ENCODE results near the gene PRKCA.

The PRKCA gene

DNA sequence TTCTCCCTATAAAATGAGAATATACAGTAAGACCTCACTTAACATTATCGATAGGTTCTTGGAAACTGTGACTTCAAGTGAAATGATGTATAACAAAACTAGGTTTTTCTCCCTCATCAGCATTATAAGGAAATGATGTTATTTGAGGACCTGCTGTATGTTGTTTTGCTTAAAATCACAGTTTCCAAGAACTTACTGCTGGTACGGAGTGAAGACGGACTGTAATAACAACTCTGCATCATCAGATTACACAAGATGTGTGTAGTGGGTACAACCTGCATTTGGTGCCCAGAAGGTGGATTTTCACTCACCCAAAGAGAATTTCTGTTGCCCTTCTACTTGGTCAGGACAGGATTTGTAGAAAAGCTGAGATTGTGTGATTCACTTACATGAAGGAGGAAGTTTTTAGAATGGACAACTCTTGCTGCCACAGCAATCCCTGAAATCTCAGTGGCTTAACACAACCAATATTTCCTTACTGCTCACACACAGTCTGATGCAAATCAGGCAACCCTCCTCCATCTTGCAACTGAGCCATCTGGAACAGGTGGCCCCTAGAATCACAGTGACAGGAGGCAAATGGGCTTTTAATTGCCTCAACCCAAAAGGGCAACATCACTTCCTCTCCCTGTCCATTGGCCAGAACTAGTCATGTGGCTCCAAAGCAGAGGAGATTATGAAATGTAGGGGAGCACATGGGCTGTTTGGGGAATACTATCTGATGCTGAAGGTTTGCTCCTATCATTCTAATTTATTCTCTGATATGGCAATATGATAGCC is 464.9 kb downstream of the PRKCA start:
- H3K9ac ChIP-seq (ENCODE audit: low read length) = no peak overlapping the region
- H3K36me3 ChIP-seq (ENCODE audit: control insufficient read depth, insufficient read depth, low read length) = no peaks in the 10 kb centered on the region
- no peak overlapping the region for H3K4me3 ChIP-seq (ENCODE audit: low read length)
- no peaks in the 10 kb centered on the region for H3K4me1 ChIP-seq (ENCODE audit: control insufficient read depth, insufficient read depth, low read length)
- no peaks in the 10 kb centered on the region for H3K9me3 ChIP-seq (ENCODE audit: control insufficient read depth, low read length)
- H3K27me3 ChIP-seq (ENCODE audit: control insufficient read depth, insufficient read depth, low read length) = no peaks in the 10 kb centered on the region

DNA sequence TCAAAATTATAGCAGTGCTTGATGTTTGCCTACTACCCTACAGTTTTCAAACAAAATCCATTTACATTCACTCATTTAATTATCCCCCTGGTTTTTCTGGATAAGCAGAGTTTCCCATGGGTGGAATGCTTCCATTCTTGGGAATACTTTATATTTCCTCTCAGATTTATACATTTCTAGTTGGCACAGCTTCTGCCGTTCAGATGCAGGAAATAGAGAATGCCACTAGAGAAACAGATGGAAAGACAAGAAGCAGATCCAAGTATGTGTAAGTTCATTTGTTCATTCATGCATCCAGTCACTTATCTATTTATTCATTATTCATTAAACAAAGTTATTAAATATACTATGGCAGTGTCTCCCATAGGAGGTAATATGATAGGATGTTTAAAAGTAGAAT is 467.5 kb downstream of the PRKCA start:
- no peaks in the 10 kb centered on the region for H3K36me3 ChIP-seq (ENCODE audit: control insufficient read depth, insufficient read depth, low read length)
- H3K9me3 ChIP-seq (ENCODE audit: control insufficient read depth, low read length) = no peaks in the 10 kb centered on the region
- no peaks in the 10 kb centered on the region for H3K27me3 ChIP-seq (ENCODE audit: control insufficient read depth, insufficient read depth, low read length)
- no peaks in the 10 kb centered on the region for H3K4me1 ChIP-seq (ENCODE audit: control insufficient read depth, insufficient read depth, low read length)
- H3K4me3 ChIP-seq (ENCODE audit: low read length) = no peak overlapping the region
- no peak overlapping the region for H3K9ac ChIP-seq (ENCODE audit: low read length)

DNA sequence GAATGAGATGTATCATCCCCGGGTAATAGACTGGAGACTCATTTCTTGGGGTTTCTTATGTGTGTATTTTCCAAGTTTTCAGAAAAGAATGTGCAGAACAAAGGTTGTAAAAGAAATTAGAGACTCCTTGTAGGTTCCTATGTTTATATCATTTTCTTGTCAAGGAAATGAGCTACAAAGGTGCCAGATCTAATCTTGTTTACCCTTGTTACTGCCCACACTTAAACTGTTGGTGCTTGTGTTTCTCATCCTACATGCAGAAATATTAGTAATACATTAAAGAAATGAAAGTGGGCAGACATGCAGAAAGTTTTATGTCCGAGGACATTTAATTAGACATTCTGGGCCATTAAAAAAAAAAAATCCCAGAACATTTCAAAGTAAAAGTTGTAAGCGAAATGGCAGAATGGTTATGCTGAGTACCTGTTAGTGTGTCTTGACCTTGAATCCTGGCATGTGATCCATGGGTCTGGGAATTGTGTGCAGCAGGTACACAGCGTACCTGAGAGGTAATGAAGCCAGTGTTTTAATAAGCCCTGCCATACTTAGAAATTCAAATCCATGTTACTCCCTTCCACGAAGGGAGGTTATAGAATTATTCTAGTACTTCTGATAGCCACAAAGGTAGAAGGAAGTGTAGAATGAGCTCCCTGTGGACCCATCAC is 469.9 kb downstream of the PRKCA start:
- no peak overlapping the region for H3K9ac ChIP-seq (ENCODE audit: low read length)
- H3K9me3 ChIP-seq (ENCODE audit: control insufficient read depth, low read length) = no peaks in the 10 kb centered on the region
- no peaks in the 10 kb centered on the region for H3K4me1 ChIP-seq (ENCODE audit: control insufficient read depth, insufficient read depth, low read length)
- no peaks in the 10 kb centered on the region for H3K27me3 ChIP-seq (ENCODE audit: control insufficient read depth, insufficient read depth, low read length)
- no peaks in the 10 kb centered on the region for H3K36me3 ChIP-seq (ENCODE audit: control insufficient read depth, insufficient read depth, low read length)
- no peak overlapping the region for H3K4me3 ChIP-seq (ENCODE audit: low read length)

DNA sequence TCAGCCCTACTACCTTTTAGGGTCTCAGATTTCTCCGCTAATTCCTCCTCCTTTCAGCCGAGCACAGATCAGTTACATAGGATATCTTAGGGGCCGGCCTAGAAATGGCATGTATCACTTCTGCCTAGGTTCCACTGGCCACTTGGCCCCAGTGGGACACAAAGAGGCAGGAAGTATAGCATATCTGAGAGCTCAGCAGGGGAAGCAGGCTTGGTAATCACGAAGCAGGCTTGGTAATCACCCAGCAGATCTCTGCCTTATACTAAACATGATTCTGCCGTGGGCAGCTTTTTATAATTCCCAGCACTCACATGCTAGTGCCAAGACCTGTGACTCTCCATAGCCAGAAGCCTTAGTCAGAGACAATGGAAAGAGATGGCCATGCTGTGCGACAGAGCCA is 472.9 kb downstream of the PRKCA start:
- Histone ChIP-seq H3K27me3 (ENCODE audit: control insufficient read depth, insufficient read depth, low read length) (no peaks in the 10 kb centered on the region), H3K4me3 (ENCODE audit: low read length) (no peak overlapping the region), H3K4me1 (ENCODE audit: control insufficient read depth, insufficient read depth, low read length) (no peaks in the 10 kb centered on the region), H3K9me3 (ENCODE audit: control insufficient read depth, low read length) (no peaks in the 10 kb centered on the region), H3K36me3 (ENCODE audit: control insufficient read depth, insufficient read depth, low read length) (no peaks in the 10 kb centered on the region), H3K9ac (ENCODE audit: low read length) (no peak overlapping the region)

DNA sequence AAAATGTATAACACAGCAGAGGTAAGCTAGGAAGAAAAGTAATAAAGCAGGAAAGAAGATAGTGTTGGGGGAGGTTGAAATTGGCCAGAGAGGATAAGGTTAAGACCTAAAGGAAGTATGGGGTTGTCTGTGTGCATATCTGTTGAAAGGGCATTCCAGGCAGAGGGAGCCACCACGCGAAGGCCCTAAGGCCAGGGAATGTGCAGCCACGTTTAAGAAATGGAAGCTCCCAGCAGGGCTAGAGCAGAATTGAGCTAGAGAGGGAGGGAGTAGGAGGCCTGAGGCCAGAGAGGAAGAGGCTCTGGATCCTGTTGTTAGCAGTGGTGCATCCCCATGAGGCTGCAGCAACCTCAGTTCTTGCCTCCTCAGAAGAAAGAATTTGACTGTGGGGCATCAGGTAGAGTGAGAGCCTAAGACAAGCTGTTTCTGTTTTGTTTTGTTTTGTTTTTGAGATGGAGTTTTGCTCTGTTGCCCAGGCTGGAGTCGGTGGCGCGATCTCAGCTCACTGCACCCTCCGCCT is 473.5 kb downstream of the PRKCA start:
- Histone ChIP-seq H3K9ac (ENCODE audit: low read length) (no peak overlapping the region), H3K36me3 (ENCODE audit: control insufficient read depth, insufficient read depth, low read length) (no peaks in the 10 kb centered on the region), H3K4me3 (ENCODE audit: low read length) (no peak overlapping the region)

DNA sequence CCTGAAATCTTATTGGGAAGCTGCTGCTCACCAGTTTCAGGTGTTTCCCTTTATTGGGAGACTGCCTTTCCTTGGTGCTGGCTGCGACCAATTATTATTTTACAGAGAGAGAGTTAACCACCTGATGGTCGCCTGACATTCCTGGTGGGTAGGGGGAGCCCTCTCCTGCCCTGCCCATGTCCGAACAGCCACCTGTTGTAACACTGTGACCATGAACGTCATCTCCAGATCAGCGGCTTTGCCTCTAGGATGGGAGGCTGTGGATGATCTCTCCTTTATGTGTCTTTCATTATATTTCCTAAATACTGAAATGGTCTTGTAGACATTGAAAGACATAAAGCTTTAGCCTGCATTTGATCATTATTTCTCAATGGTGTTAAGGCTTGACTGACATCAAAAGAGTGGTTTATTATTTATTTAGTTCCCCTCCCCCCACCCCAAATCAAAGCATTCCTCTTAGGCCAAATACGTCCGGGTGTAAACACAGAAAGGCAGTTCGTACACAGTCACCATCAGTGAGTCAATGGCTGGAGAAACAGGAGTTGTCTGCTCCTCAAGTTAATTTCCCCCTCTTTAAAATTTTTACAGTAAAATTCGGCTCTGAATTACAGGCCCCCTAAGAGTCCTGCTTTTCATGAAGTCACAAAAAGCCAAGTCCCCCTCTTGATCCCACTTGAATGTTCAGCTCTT is 474.7 kb downstream of the PRKCA start:
- no peaks in the 10 kb centered on the region for H3K27me3 ChIP-seq (ENCODE audit: control insufficient read depth, insufficient read depth, low read length)
- H3K4me3 ChIP-seq (ENCODE audit: low read length) = no peak overlapping the region
- H3K4me1 ChIP-seq (ENCODE audit: control insufficient read depth, insufficient read depth, low read length) = no peaks in the 10 kb centered on the region
- H3K36me3 ChIP-seq (ENCODE audit: control insufficient read depth, insufficient read depth, low read length) = no peaks in the 10 kb centered on the region
- no peaks in the 10 kb centered on the region for H3K9me3 ChIP-seq (ENCODE audit: control insufficient read depth, low read length)
- no peak overlapping the region for H3K9ac ChIP-seq (ENCODE audit: low read length)

More for the DNA sequence above, 473.5 kb downstream of the PRKCA start:
- no peaks in the 10 kb centered on the region for H3K27me3 ChIP-seq (ENCODE audit: control insufficient read depth, insufficient read depth, low read length)
- no peaks in the 10 kb centered on the region for H3K4me1 ChIP-seq (ENCODE audit: control insufficient read depth, insufficient read depth, low read length)
- H3K9me3 ChIP-seq (ENCODE audit: control insufficient read depth, low read length) = no peaks in the 10 kb centered on the region

DNA sequence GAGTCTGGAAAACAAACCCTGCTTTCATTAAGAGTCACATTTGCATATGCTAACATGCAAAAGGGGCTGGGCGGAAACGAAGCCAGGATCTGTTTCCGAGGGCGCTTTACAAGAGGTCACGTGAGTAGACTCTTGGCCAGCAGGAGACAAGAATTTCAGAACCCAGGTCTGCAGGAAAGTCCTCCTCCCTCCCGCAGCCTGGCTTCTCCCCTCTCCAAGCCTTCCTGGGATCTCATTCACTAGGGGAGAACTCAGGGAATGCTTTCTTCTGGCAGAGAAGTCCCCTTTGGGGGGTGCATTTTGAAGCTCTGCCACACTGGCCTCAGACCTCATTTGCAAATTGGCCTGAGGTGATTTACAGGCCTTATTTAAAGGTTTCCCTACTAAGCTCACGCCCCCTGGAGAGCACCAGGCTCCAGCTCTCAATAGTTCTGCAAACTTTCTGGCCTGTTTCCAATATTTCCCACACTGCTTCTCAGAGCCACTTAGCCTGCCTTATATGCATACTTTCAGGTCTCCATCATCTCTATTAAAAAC is 475.3 kb downstream of the PRKCA start:
- Histone ChIP-seq H3K27me3 (ENCODE audit: control insufficient read depth, insufficient read depth, low read length) (no peaks in the 10 kb centered on the region), H3K9me3 (ENCODE audit: control insufficient read depth, low read length) (no peaks in the 10 kb centered on the region), H3K9ac (ENCODE audit: low read length) (no peak overlapping the region), H3K36me3 (ENCODE audit: control insufficient read depth, insufficient read depth, low read length) (no peaks in the 10 kb centered on the region), H3K4me1 (ENCODE audit: control insufficient read depth, insufficient read depth, low read length) (no peaks in the 10 kb centered on the region), H3K4me3 (ENCODE audit: low read length) (no peak overlapping the region)

DNA sequence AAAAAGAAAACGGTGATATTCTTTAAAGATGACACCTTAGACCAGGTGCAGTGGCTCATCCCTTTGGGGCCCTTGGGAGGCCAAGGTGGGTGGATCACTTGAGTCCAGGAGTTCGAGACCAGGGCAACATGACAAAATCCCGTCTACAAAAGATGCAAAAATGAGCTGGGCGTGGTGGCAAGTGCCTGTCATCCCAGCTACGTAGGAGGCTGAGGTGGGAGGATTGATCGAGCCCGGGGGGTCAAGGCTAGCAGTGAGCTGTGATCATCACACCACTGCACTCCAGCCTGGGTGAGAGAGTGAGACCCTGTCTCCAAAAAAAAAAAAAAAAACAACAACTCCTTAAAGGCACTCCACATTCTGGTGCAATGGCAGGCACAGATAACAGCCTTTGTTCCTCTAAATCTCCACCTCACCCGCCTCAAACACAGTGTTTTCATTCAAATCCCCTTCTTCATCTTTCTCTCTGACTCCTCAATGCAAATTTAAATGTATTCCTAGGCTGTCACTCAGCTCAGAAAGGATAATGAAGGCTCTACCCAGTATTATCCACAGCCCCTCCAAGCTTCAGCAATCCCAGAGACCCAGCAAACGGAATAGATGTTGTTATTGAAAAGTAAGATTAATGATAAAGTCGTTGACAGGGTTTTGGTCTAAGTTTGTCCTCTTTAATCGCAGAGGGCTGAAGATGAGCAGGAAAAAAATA is 476.3 kb downstream of the PRKCA start:
- Histone ChIP-seq H3K4me1 (ENCODE audit: control insufficient read depth, insufficient read depth, low read length) (no peaks in the 10 kb centered on the region), H3K36me3 (ENCODE audit: control insufficient read depth, insufficient read depth, low read length) (no peaks in the 10 kb centered on the region), H3K27me3 (ENCODE audit: control insufficient read depth, insufficient read depth, low read length) (no peaks in the 10 kb centered on the region), H3K9me3 (ENCODE audit: control insufficient read depth, low read length) (no peaks in the 10 kb centered on the region), H3K4me3 (ENCODE audit: low read length) (no peak overlapping the region), H3K9ac (ENCODE audit: low read length) (no peak overlapping the region)

DNA sequence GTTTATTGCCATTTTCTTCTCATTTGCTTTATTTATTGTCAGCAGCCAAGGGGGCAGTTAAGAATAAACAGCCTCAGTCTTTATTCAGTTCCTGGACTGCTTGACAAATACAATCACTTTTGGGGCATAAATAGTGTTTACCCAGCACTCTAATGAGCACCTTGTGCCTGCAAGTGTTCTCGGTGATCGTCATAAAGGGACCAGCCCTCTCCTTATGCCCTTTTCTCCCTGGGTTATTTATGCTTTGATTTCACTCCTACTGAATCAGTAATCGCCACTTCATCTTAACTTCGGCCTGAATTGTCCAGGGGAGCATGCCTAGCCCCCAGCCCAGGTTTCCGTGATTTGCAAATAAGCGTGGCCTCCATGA is 476.8 kb downstream of the PRKCA start:
- no peaks in the 10 kb centered on the region for H3K27me3 ChIP-seq (ENCODE audit: control insufficient read depth, insufficient read depth, low read length)
- H3K9me3 ChIP-seq (ENCODE audit: control insufficient read depth, low read length) = no peaks in the 10 kb centered on the region
- H3K4me1 ChIP-seq (ENCODE audit: control insufficient read depth, insufficient read depth, low read length) = no peaks in the 10 kb centered on the region
- no peak overlapping the region for H3K9ac ChIP-seq (ENCODE audit: low read length)
- H3K36me3 ChIP-seq (ENCODE audit: control insufficient read depth, insufficient read depth, low read length) = no peaks in the 10 kb centered on the region
- H3K4me3 ChIP-seq (ENCODE audit: low read length) = no peak overlapping the region

DNA sequence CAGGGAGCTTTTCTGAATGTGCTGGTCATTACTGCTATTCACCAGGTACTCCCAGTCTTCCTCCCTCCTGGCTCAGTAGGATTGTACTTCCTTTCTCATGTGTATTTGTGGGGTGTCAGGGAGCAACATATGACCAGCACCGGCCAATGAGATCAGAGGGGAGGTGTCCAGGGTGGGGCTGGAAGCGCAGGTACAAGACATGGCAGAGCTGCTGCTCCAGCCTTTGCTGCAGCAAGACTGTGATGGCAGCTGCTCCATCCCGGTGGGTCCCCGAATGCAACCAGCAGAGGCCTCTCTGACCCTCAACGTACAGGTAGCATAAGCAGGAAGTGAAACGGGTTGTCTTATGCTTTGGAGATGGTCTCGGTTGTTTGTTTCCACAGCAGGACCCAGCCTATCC is 478.7 kb downstream of the PRKCA start:
- Histone ChIP-seq H3K4me3 (ENCODE audit: low read length) (no peak overlapping the region), H3K4me1 (ENCODE audit: control insufficient read depth, insufficient read depth, low read length) (no peaks in the 10 kb centered on the region)

DNA sequence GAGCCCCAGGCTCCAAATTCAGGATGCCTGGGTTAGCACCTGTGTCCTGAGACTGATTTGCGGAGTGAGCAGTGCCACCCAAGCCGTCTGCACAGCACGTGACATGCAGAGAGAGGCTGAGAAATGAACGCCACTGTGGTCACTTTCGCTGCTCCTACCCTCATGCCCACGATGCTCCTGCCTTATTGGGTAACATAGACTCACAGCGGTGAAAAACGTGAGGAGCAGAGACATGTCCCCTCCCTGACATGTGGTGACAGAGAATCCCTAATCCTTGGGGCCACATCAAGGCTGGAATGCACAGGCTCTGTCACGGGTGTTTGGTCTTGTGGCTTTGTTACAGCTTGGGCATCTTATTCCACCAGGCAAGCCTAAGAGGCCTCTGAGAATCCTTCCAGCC is 480.4 kb downstream of the PRKCA start:
- Histone ChIP-seq H3K36me3 (ENCODE audit: control insufficient read depth, insufficient read depth, low read length) (no peaks in the 10 kb centered on the region), H3K27me3 (ENCODE audit: control insufficient read depth, insufficient read depth, low read length) (no peaks in the 10 kb centered on the region), H3K4me3 (ENCODE audit: low read length) (no peak overlapping the region), H3K4me1 (ENCODE audit: control insufficient read depth, insufficient read depth, low read length) (no peaks in the 10 kb centered on the region), H3K9ac (ENCODE audit: low read length) (no peak overlapping the region), H3K9me3 (ENCODE audit: control insufficient read depth, low read length) (no peaks in the 10 kb centered on the region)

More for the DNA sequence above, 478.7 kb downstream of the PRKCA start:
- Histone ChIP-seq H3K9me3 (ENCODE audit: control insufficient read depth, low read length) (no peaks in the 10 kb centered on the region), H3K9ac (ENCODE audit: low read length) (no peak overlapping the region), H3K27me3 (ENCODE audit: control insufficient read depth, insufficient read depth, low read length) (no peaks in the 10 kb centered on the region), H3K36me3 (ENCODE audit: control insufficient read depth, insufficient read depth, low read length) (no peaks in the 10 kb centered on the region)

Measured in mucosa of stomach (tissue), 1 donor.